Measurements from ENCODE around the gene CHD9NB. TPM values are rescaled to one million over a fixed set of nuclear protein-coding genes. Genes with fewer than 3 reads are reported as not detected.

The CHD9NB gene
- total and polyA plus RNA-seq, 10 of the 15 experiments (the other 5 are each of a cell fraction or from before 2014, with no cell fraction given): 0.14 to 1.6 (median 0.73) TPM

- Histone ChIP-seq H3K36me3 (ENCODE audit: control insufficient read depth in 2 of 2, insufficient read depth in 2 of 2, low read length in 1 of 2) (no peaks in the 10 kb centered on the region; a peak in 3 of 4 replicates), H2AFZ (ENCODE audit: control insufficient read depth, low read depth, low read length) (no peak overlapping the region), H3K27me3 (replicated peaks in 1 of 2; ENCODE audit: control insufficient read depth in 2 of 2, insufficient read depth in 2 of 2, low read length in 1 of 2) (no peaks in the 10 kb centered on the region), H3K4me3 (no peak overlapping the region), H3K9me3 (replicated peaks; ENCODE audit: control insufficient read depth, insufficient read depth, low read length) (no peaks in the 10 kb centered on the region), H4K20me1 (ENCODE audit: control insufficient read depth, insufficient read depth) (no peaks in the 10 kb centered on the region), H3K9ac (ENCODE audit: control insufficient read depth, insufficient read depth, low read length) (no peak overlapping the region), H3K27ac (ENCODE audit: control insufficient read depth, insufficient read depth) (no peak overlapping the region), H3K4me2 (ENCODE audit: control insufficient read depth, insufficient read depth) (no peak overlapping the region), H3K79me2 (ENCODE audit: control insufficient read depth, insufficient read depth, low read length) (peaks cover 9% of the 10 kb centered on the region), H3K4me1 (ENCODE audit: control insufficient read depth, insufficient read depth, low read length) (peaks cover 4% of the 10 kb centered on the region; the same call in 1 of the 2 replicates)
- BruUV-seq (replicated peaks): TSS peak; percentile 15
- ATAC-seq (no peak), FAIRE-seq (no peak), DNase-seq (ENCODE audit: low read depth, low spot score) (no peak)
- ChIA-PET SMC1A (ENCODE audit: uncharacterized antibody, unreplicated experiment) (interaction anchor here (1.1 to 1.5 kb wide), 2 partner anchors 11 to 19 kb away, joined by 3 to 5 read pairs; no protein-coding TSS in a partner anchor), CTCF (no interaction called here), POLR2A (interaction anchor here (2.0 kb wide), 1 partner anchor 30 kb away, joined by 7 read pairs; no protein-coding TSS in a partner anchor), RAD21 (ENCODE audit: unreplicated experiment) (interaction anchor here (3.3 kb wide), 1 partner anchor 10 kb away, joined by 15 read pairs; no protein-coding TSS in a partner anchor)
- in situ Hi-C loops (cut with MboI) (no loop called here), intact Hi-C loops (cut with micrococcal nuclease; ENCODE audit: unreplicated experiment) (no loop called here)
- TF ChIP-seq SIN3A (IDR thresholded peaks at IDR 0.05; ENCODE audit: low read depth, low read length): no peak
- TF ChIP-seq CTCF (IDR thresholded peaks at IDR 0.05 in 2 of 3, conservative IDR thresholded peaks at IDR 0.05 in 1 of 3; ENCODE audit: control insufficient read depth in 2 of 3, extremely low read depth in 1 of 3, insufficient read depth in 1 of 3, low read depth in 3 of 3, low read length in 3 of 3): no peak
- no peak for TF ChIP-seq TAF1 (IDR thresholded peaks at IDR 0.05; ENCODE audit: borderline replicate concordance, low read depth, low read length)
- no peak for TF ChIP-seq SUZ12 (IDR thresholded peaks at IDR 0.05; ENCODE audit: unreplicated experiment)
- TF ChIP-seq CREB1 (IDR thresholded peaks at IDR 0.05; ENCODE audit: low read depth): no peak
- no peak for TF ChIP-seq ZNF384 (IDR thresholded peaks at IDR 0.05; ENCODE audit: borderline replicate concordance, low read depth, low read length)
- TF ChIP-seq, protein P1, sequence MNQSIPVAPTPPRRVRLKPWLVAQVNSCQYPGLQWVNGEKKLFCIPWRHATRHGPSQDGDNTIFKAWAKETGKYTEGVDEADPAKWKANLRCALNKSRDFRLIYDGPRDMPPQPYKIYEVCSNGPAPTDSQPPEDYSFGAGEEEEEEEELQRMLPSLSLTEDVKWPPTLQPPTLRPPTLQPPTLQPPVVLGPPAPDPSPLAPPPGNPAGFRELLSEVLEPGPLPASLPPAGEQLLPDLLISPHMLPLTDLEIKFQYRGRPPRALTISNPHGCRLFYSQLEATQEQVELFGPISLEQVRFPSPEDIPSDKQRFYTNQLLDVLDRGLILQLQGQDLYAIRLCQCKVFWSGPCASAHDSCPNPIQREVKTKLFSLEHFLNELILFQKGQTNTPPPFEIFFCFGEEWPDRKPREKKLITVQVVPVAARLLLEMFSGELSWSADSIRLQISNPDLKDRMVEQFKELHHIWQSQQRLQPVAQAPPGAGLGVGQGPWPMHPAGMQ (IDR thresholded peaks at IDR 0.05; ENCODE audit: borderline replicate concordance): no peak
- no peak for TF ChIP-seq SREBF1 (IDR thresholded peaks at IDR 0.05; ENCODE audit: low read length)
Observed at GRCh38 chr16:53081032-53081424, 28.3 kb upstream of the CHD9NB start.

Data from GM12878 (cell line).